Vagina (tissue), 2 donors: ENCODE results near the gene DFFB. TPM values are rescaled to one million over a fixed set of nuclear protein-coding genes. Genes with fewer than 3 reads are reported as not detected.

Experiments used
- DNase-seq, 2 donors: peaks; one replicate each; pipeline ENCODE4 v3.0.0-alpha.2; 2017; ENCODE audit errors: extremely low spot score in 2 of 2
- H3K27ac ChIP-seq: fragments of 200-600 bp; sonication (generic); one replicate; pipeline ENCODE4 v1.5.1; 2019
- H3K27me3 ChIP-seq: fragments of 200-600 bp; sonication (generic); one replicate; pipeline ENCODE4 v1.5.1; 2019
- H3K36me3 ChIP-seq, 2 donors: fragments of 200-600 bp; sonication (generic); one replicate each; pipeline ENCODE4 v1.5.1; 2017 to 2019
- H3K4me1 ChIP-seq: fragments of 200-600 bp; sonication (generic); one replicate; pipeline ENCODE4 v1.5.1; 2019
- H3K4me3 ChIP-seq, 2 donors: fragments of 200-600 bp; sonication (generic); 1 replicate in 1 of 2; 2 replicates in 1 of 2; pipeline ENCODE4 v1.5.1; 2016 to 2019
- H3K9me3 ChIP-seq: fragments of 200-600 bp; sonication (generic); one replicate; pipeline ENCODE4 v1.5.1; 2019
- POLR2A ChIP-seq, 2 donors: fragments of 450-650 bp; IDR thresholded peaks; one replicate each; pipeline ENCODE4 v1.6.1; 2017; ENCODE audit warnings: antibody characterized with exemption in 2 of 2, mild to moderate bottlenecking in 2 of 2, moderate library complexity in 2 of 2
- POLR2AphosphoS5 ChIP-seq, 2 donors: sonication (generic); formaldehyde crosslinking; IDR thresholded peaks; one replicate each; pipeline ENCODE4 v1.9.0; 2017; ENCODE audit warnings: antibody characterized with exemption in 2 of 2, mild to moderate bottlenecking in 2 of 2, low read depth in 1 of 2; ENCODE audit not compliant: insufficient read depth in 1 of 2
- intact Hi-C: fragments of 100-400 bp; cut with DNase I; formaldehyde crosslinking; loops from one replicate; pipeline ENCODE4 v1.15.1; 2023
- total RNA-seq: library from RNA; depleted of rRNA; stranded (reverse); fragments of >200 nt; gene quantifications from one replicate; pipeline ENCODE4 v1.2.3, GENCODE V29; 2016
- TF ChIP-seq, protein P1 (sequence below), 3 experiments: fragments of 450-650 bp in 2 of 3; fragments of 200-600 bp in 1 of 3; sonication (generic) in 1 of 3; IDR thresholded peaks; one replicate each; pipeline ENCODE4 v1.5.1; 2017 to 2019; ENCODE audit warnings: antibody characterized with exemption in 3 of 3, mild to moderate bottlenecking in 2 of 3, moderate library complexity in 2 of 3

The DFFB gene
- total RNA-seq, 1 donor from 2014 or later = 8.8 TPM

DNA sequence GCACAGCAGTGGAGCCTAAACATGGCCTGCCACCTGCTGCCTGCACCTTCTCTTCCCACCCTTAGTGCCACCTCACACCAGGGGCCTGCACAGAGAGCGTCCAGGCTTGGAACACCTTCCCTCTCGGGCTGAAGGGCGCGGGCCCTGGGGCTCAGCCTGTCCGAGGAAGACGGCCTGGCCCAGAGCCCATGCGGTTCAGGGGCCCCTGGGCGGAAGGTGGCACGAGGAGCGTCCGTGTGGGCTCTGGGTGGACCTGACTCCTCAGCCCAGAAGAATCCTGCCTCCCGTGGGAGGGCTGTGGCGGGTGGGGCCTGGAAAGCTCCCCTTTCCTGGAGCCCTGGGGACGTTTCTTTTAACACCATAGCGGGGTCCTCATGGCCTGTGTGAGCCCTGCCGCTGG is 19.4 kb downstream of the DFFB start:
- Histone ChIP-seq H3K27ac (no peak overlapping the region), H3K36me3 (peaks cover 0 to 65% of the 10 kb centered on the region in 2 donors), H3K27me3 (no peaks in the 10 kb centered on the region), H3K4me3 (no peak overlapping the region), H3K4me1 (no peaks in the 10 kb centered on the region), H3K9me3 (peaks cover 3% of the 10 kb centered on the region)
- intact Hi-C loops = no loop called here
- no peak for TF ChIP-seq POLR2A (IDR thresholded peaks at IDR 0.05)
- TF ChIP-seq, protein P1, sequence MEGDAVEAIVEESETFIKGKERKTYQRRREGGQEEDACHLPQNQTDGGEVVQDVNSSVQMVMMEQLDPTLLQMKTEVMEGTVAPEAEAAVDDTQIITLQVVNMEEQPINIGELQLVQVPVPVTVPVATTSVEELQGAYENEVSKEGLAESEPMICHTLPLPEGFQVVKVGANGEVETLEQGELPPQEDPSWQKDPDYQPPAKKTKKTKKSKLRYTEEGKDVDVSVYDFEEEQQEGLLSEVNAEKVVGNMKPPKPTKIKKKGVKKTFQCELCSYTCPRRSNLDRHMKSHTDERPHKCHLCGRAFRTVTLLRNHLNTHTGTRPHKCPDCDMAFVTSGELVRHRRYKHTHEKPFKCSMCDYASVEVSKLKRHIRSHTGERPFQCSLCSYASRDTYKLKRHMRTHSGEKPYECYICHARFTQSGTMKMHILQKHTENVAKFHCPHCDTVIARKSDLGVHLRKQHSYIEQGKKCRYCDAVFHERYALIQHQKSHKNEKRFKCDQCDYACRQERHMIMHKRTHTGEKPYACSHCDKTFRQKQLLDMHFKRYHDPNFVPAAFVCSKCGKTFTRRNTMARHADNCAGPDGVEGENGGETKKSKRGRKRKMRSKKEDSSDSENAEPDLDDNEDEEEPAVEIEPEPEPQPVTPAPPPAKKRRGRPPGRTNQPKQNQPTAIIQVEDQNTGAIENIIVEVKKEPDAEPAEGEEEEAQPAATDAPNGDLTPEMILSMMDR (IDR thresholded peaks at IDR 0.05) = no peak
- no peak for TF ChIP-seq POLR2AphosphoS5 (IDR thresholded peaks at IDR 0.05; ENCODE audit: insufficient read depth in 1 of 2, low read depth in 1 of 2)
- no peak for DNase-seq

DNA sequence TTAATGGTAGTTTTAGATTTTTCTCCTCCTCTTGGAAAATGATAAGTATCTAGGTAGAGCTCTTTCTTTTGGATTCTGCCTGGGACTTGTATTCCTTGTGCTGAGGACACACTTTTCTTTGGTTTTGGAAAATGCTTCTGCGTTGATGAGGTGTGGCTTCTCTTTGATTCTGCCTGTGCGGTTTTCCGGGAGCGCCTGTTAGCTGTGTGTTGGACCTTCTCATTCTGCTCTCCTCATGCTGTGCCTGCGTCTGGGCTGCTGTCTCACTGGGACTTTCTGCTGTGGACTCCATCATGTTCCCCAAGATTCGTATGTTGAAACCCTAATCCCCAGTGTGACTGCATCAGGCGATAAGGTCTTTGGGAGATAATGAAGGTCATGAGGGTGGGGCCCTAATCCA is 21.8 kb downstream of the DFFB start:
- no peaks in the 10 kb centered on the region for H3K27me3 ChIP-seq
- H3K4me3 ChIP-seq = no peak overlapping the region
- peaks cover 3% of the 10 kb centered on the region for H3K9me3 ChIP-seq
- no peaks in the 10 kb centered on the region for H3K4me1 ChIP-seq
- intact Hi-C loops = no loop called here
- H3K27ac ChIP-seq = no peak overlapping the region
- TF ChIP-seq POLR2A (IDR thresholded peaks at IDR 0.05) (no peak), POLR2AphosphoS5 (IDR thresholded peaks at IDR 0.05; ENCODE audit: insufficient read depth in 1 of 2, low read depth in 1 of 2) (no peak)
- TF ChIP-seq, protein P1 (IDR thresholded peaks at IDR 0.05) = no peak
- DNase-seq = no peak
- H3K36me3 ChIP-seq = peaks cover 0 to 55% of the 10 kb centered on the region in 2 donors

DNA sequence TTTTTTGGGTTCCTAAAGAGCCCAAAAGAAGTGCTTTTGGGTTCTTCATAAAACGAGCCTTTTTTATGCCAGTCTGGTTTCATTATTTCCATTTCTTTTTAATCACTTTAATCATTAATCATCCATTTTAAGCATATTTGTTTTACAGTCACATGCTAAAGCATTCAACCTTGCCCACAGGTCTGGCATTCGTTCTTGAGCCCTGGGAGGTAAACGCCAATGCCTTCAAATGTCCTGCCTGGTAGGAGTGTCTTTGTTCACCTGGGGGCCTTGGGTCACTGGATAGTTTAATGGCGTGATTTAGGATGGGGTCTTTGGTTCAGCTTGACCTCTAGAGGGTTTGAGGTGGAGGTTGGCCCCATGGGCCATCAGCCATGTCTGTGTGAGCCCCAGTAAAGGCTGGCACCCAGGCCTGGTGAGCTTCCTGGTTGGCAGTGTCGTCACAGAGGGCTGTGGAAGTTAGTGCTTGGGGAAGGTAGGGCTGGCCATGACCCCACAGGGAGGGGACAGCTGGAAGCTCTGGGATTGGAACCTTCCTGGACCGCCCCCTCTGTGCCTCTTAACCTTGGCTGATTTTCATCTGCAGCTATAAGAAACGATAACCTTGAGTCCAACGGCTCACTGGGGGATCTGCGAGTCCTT is 22.6 kb downstream of the DFFB start:
- TF ChIP-seq POLR2AphosphoS5 (IDR thresholded peaks at IDR 0.05; ENCODE audit: insufficient read depth in 1 of 2, low read depth in 1 of 2) (no peak), POLR2A (IDR thresholded peaks at IDR 0.05) (no peak)
- TF ChIP-seq, protein P1 (IDR thresholded peaks at IDR 0.05) = no peak
- Histone ChIP-seq H3K4me3 (no peak overlapping the region), H3K4me1 (no peaks in the 10 kb centered on the region), H3K36me3 (peaks cover 0 to 50% of the 10 kb centered on the region in 2 donors), H3K27ac (no peak overlapping the region), H3K27me3 (no peaks in the 10 kb centered on the region), H3K9me3 (peaks cover 3% of the 10 kb centered on the region)
- no peak for DNase-seq
- intact Hi-C loops = no loop called here

DNA sequence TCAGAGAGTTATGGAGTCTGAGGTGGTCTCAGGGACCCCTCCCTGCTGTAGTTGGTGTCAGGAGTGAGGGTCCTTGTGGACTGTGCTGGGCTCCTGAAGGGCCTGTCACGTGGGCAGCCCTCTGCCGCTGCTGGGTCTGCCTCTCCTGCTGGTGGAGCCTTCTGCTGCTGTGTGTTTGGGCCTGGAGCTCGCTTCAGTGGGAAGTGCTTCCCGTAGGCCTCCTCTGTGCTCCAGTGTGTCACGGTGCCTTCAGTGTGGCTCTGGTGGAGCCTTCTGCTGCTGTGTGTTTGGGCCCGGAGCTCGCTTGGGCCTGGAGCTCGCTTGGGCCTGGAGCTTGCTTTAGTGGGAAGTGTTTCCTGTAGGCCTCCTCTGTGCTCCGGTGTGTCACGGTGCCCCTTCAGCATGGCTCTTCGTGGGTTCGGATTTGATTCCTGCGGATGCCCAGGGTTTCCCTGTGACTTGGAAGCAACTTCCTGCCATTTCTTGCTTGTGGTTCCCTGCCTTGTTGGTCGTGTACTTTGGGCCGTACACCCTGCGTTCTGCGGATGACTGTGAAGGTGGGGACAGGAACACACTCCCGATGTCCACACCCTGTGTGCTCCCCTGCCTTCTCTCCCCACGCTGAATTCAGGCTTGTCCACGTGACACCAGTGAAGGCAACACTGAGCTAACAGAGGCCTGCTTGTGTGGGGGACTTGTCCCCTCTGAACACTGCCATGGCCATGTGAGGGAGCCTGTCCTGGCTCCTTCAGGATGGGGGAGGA is 23.3 kb downstream of the DFFB start:
- H3K36me3 ChIP-seq = peaks cover 0 to 43% of the 10 kb centered on the region in 2 donors
- no peak for DNase-seq

More for the DNA sequence above, 23.3 kb downstream of the DFFB start:
- TF ChIP-seq POLR2AphosphoS5 (IDR thresholded peaks at IDR 0.05; ENCODE audit: insufficient read depth in 1 of 2, low read depth in 1 of 2) (no peak), POLR2A (IDR thresholded peaks at IDR 0.05) (no peak)
- TF ChIP-seq, protein P1 (IDR thresholded peaks at IDR 0.05) = no peak
- intact Hi-C loops = no loop called here
- no peaks in the 10 kb centered on the region for H3K4me1 ChIP-seq
- peaks cover 3% of the 10 kb centered on the region for H3K9me3 ChIP-seq
- H3K4me3 ChIP-seq = no peak overlapping the region
- H3K27ac ChIP-seq = no peak overlapping the region
- no peaks in the 10 kb centered on the region for H3K27me3 ChIP-seq
